Renal cortex interstitium (tissue), 11 donors: ENCODE measurements around the gene RWDD4. TPM values are rescaled to one million over a fixed set of nuclear protein-coding genes. Genes with fewer than 3 reads are reported as not detected.
"Not testable (repeated sequence)": the region's sequence is repeated elsewhere in the genome, so short reads cannot be mapped to it uniquely, and the experiment has no call there.

Experiments used
- DNase-seq, 11 donors: peaks; one replicate each; pipeline ENCODE4 v3.0.0-alpha.2; 2013; ENCODE audit warnings: low read depth in 9 of 11, low spot score in 4 of 11; ENCODE audit errors: extremely low read depth in 1 of 11
- polyA plus RNA-seq, 3 donors: library from polyadenylated mRNA; unstranded; fragments of 120-200 nt; gene quantifications; one replicate each; pipeline ENCODE4 v1.2.1, GENCODE V29; 2013; ENCODE audit not compliant: insufficient read length in 3 of 3

RWDD4 gene
- polyA plus RNA-seq, 3 donors, result 30.3 to 40.8 (median 34.0) TPM

DNA sequence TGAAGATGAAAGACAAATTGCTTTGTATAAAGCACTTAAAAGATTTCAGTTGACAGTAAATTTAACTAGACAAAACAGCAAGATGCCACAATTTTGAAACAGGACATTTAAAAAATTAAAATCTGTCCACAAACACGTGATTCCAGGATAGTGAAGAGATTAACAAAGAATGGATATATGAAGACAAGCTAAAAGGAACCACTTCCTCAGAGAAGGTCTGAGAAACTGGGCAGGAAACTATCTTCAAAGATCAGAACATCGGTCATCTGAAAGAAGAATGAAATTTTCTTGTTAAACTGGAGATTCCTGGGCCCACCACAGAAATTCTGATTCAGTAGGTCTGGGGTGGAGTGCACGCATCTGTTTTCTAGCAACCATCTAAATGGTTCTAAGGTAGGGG, 1.4 kb downstream of the RWDD4 start:
- no peak for DNase-seq

DNA sequence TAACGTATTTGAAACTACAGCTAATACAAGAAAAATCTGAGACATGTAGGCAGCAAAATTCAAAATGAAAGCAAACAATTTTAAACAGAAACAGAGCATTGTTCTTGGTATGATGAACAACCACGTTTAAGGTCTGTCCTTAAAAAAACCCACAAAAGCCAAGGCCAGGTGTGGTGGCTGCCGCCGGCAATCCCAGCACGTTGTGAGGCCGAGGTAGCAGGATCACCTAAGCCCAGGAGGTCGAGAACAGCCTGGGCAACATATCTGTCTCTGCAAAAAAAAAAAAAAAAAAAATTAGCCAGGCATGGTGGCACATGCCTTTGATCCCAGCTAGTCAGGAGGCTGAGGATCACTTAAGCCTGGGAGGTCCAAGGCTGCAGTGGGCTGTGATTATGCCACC, 13.7 kb downstream of the RWDD4 start:
- DNase-seq, result no peak

DNA sequence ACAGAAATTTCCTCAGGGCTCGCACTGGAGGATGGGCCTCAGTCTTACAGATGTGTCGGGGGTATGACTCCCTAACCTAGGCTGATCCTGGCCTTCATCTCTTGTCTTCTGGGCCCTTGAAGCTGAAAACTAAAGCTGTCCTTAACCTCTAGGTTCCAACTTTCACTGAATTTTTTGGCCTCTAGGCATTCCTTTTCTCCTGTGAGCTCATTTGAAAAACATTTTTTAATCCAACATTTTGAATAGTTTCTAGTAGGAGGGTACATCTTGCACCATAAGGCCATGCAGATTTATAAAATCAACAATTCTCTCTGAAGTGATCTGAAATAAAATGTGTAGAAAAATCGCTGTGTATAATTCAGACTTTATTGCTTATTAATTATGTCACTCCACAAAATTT, 19.7 kb downstream of the RWDD4 start:
- DNase-seq, result no peak

DNA sequence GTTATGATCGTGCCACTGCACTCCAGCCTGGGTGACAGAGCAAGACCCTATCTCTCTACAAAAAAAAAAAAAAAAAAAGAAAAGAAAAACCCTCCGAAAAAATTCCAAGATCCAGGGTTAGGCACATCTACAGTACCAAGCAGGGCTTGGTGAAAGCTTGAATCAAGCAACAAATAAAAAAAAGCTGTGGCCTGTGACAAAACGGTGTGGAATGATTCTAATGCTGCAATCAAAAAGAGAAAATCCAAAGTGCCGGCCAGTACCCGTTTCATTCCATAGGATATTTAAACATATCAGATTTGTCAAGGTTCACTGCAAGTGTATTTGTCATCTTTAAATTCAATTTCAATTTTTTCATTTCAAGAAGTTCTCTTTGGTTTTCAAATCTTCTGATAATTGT, 20.5 kb downstream of the RWDD4 start:
- DNase-seq, result no peak

DNA sequence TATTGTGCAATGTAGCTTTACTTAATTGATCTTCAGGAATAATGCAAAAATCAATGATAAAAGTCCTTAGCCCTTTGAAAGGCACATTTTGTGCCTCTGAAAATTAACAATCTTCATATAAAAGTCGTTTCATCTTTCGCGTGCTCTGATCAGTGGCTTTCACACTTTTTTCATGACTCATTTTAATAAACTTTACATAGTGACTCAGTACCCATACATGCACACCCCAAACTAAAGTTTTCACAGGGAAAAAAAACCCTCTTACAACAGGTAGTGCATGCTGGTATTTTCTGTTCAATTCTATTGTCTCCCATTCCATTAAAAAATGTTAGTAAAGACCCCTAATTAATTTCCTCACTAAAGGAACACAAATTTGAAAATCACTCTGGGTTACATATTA, 21.5 kb downstream of the RWDD4 start:
- DNase-seq, result no peak

DNA sequence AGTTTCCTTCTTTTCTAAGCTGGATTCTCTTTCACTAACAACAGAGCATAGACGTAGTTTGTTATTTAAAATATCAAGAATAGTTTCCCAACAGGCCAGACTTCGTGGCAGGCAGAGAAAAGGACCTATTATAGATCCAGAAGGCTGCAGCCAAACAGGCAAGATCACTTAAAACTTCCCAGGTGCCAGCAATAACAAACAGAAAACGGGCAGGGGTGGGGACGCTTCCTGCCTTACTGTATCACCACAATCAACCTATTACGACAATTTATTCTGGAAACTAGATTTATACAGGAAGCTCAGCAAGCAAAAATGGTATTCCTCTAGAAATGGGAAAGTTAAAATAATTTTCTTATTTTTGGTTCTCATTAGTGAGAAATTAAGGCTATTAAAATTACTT, 22.1 kb downstream of the RWDD4 start:
- DNase-seq, result no peak

DNA sequence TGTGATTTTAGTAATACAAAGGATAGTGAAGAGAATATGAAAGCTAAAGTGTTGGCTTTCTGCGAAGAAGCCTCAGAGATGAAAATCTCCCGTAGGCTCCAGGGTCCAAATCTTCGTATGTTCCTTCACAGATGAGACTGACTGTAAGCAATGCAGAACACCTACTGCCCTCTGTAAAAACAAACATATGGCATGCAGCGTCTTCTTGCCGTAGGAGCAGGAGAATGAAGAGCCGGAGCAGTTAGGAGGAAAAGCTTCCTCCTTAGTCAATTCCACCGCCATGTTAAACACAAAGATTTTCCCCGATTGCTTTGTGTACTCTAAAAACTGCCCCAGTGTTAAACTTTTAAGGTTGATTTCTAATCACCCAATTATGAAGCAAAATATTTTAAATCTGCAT, 22.5 kb downstream of the RWDD4 start:
- DNase-seq, result no peak

DNA sequence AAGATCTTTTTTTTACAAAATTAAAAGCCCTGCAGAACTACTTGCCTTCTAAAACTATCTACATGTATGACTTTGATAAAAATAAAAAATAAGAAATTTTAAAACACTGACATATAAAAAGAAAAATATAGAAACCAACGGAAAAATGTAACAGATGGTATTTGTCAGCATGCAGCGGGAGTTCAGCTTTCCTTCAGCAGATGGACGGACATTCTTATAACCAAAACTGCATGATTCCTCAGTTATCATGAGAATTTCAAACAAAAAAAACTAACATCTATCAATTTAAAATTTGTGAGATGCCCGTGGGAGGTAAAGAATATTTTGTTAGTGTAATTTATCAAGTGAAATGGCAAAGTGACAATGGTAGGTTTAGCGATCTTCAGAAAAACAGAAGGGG, 23.2 kb downstream of the RWDD4 start:
- no peak for DNase-seq

DNA sequence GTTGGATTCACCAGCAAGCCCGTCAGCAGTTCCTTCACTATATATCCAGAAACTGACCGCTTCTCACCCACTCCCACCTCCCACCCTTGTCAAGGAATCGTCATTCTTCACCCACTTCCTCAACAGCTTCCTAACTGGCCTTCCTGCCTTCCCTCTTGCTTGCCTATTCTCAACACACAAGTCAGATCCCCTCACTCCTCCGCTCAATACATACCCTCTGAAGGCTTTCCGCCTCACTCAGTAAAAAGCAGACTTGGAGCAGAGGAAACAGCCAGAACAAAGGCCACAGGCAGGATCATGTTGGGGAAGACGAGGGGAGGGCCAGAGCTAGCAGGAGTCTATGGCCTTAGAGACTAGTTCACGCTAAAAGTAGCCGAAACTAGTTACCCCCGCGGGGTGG, 23.7 kb downstream of the RWDD4 start:
- DNase-seq, result peak in 2 of 11 donors; percentile 29 to 32

DNA sequence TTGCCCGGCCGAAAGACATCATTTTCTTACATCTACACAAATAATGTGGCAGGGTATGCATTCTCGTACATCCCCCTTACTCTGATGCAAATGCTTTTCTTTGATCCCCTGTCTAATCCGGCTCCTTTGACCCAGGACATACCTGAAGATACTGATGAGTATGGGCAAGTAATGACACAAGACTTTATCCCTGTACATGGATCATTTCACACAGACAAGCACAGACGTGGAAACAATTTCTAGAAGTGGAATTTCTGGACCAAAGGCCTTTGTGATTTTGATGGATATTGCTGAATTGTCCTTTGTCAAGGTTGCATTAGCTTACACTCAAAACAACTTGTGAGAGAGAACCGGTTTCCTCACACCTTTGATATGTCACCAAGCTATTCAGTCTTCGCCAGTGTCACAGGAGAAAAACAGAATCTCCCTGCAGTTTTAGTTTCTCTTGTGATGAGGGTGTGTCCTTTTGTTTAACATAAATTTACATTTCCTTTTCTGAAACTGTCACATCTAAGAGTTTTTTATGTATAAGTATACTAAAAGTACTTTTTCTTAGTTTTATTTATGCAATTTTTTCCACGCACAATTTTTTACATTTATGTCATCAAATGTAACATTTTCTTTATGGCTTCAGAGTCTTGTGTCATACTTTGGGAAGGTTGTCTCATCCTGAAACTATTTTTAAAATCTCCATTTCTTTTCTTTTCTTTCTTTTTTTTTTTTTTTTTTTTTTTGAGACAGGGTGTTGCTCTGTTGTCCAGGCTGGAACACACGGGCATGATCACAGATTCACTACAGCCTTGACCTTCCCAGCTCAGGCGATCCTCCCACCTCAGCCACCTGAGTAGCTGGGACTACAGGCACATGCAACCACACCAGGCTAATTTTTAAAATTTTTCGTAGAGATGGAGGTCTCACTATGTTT, 25.2 kb downstream of the RWDD4 start:
- no peak for DNase-seq

DNA sequence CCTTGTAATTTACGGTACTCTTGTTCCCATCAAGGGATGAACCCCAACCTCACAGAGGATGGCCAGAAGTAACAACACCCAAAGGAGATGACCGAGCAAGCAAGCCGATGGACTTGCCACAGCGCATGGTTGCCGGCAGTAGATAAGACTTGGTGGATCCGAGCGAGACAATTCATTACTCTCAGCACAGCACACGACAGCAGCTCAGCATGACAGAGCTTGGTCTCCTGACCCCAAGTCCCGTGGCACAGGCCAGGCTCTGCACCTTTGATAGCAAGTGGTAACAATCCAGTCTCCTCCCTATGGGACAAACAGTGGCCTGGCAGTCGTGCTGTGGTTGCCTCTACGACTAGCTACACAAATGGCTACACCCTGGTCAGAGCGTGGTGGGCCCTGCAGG, 26.3 kb downstream of the RWDD4 start:
- DNase-seq, result no peak

DNA sequence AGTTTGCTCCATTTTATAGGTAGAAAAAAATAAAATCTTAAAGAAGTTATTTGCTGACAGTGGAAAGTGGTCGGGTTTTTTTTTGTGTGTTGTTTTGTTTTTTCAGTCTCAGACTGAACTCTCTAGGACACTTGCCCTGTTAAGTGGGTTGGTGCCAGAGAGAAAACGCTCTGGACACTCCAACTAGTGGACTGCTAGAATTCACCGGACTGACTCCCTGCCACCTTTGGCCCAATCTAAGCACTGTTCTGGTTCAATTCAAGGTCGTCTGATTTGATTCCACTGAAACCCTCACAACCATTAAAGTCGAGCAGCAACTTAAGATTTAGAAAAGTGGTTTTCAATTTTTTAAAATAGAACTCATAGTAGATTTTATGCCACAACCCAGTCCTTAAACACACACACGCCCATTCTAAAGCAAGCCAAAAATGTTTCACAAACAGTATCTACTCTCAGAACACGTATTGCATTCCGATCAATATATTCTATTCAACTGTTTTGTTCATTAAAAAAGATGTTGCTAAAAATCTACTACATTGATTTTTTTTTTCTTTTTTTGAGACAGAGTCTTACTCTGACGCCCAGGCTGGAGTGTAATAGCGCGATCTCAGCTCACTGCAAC, 27.3 kb downstream of the RWDD4 start:
- no peak for DNase-seq

DNA sequence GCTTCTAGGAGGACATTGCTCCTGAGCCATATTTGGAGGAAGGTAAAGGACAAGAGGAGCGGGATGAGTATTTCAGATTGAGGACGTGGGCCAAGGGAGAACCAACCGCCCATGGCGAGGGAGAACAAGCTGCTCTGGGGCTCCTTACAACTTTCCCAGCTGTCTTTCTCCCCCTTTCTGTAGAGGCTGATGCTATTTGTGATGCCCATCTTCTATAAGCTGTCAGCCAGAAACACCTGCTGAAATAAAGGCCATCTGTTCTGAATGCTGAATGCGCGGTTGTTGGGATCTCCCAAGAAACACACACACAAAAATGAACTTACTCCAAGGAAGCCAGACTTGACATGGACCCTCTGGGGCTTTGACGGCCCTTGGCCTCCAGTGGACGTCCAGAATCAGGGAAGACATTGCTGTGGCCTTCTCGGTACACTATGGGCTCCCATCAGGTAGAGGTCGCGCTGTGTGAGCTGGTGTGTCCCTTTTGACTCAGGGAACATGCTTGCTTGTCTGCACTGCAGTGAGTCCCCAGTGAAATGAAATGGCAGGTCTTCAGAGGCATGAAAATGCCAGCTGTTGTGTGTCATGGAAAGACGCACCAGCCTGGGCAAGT, 30.9 kb downstream of the RWDD4 start:
- DNase-seq, result no peak

DNA sequence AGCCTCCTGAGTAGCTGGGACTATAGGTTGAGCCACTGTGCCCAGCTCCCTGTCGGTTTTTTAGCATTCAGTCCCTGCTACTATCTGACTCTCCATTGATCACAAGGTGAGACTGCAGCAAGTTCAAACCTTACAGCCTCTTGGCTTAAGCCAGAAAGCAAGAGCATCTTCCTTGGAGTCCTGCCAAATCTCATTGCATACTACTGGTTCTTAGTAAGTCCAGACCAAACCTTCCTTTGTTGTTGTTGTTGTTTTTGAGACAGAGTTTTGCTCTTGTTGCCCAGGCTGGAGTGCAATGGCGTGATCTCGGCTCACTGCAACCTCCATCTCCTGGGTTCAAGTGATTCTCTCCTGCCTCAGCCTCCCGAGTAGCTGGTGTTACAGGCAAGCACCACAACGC, 31.7 kb downstream of the RWDD4 start:
- DNase-seq, result not testable (repeated sequence)

DNA sequence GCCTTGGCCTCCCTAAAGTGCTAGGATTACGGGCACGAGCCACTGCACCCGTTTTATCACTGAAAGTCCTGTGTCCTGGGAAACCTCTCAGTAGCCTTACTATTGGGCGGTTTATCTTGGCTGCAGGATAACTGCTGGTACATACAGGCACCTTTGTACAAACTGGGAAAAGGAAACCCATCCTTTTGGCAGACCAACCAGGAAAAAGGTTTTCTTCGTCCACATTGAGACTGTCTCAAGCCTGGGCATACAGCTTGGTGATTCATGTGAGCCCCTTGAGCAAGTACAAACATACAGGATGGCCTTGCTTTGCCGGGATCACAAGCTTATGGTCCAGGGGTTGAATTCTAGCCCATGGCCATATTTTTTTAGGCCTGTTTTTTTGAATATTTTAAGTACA, 32.8 kb downstream of the RWDD4 start:
- no peak for DNase-seq

DNA sequence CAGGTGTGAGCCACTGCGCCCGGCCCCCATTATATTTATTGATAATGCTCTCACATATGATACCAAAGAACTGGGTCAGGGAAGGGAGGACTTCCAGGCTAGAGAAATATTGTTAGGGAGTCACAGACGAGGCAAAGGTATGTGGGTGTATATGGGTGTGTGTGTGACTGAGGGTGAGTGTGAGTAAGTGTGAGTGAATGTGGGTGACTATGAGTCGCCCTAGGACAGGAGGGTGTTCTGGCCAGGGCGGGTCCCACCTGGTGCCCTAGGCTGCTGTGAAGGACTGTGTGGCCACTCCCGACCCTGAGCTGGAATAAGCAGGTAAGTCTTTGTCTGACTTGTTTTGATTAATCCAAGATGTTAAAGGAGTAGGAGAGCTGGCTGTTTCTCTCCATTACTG, 34.4 kb downstream of the RWDD4 start:
- DNase-seq, result no peak

DNA sequence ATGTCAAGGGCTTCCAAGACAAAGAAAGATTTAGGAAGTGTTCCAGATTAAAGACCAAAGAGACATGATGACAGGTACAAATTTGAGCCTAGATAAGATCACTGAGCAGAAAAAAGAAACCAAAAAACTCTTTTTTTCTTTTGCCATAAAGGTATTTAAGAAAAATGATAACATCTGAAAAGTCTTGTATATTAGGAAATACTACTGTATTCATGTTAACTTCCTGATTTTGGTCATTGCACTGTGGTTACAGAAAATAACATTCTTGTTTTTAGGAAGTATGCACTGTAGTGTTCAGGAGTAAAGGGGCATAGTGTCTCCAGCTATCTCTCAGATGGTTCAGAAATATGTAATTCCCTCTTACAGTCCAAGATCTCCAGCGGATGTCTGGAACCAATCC, 37.1 kb downstream of the RWDD4 start:
- no peak for DNase-seq

DNA sequence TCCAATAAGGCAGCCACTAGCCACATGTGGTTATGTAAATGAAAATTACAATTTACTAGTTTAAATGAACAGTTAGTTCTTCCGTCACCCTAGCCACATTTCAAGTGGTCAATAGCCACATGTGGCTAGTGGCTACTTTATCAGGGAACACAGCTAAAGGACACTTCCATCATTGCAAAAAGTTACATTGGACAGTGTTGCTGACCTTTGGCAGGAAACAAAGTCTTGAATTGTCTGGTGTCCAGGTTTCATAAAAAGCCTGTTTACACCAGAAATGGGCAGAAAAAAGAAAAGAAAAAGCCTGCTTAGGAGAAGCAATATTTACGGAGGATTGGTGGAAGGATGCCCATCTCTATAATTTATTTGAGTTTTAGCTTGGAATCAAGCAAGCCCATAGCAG, 38.6 kb downstream of the RWDD4 start:
- DNase-seq, result no peak

DNA sequence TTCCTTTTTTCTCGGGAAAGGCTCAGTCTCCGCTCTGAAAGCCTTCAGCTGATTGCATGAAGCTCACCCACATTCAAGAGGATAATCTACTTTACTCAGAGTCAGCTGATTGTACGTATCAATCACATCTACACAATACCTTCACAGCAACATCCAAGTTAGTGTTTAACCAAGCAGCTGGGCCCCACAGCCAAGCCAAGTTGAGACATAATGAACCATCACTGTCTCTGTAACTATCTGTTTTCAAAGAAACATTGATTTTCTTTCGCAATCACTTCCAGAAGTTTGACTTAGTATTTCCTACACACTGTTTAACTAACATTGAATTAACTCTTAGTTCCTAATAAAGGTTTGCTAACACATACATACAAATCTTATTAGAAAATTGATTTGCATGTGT, 40.3 kb downstream of the RWDD4 start:
- DNase-seq, result no peak

DNA sequence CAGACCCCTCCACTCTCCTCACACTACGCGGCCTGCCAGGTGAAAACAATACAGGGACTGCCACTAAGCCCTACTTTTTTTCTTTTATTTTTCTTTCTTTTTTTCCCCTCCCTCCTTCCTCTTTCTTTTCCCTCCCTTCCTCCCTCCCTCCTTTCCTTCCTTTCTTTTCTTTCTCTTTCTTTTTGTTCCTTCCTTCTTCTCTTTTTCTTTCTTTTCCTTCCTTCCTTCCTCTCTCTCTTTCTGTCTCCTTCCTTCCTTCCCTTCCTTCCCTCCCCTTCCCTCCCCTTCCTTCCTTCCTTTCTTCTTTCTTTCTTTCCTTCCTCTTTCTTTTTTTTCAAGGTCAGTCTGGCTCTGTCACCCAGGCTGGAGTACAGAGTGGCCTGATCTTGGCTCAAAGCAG, 41.9 kb downstream of the RWDD4 start:
- no peak for DNase-seq
